CD4-positive, alpha-beta memory T cell (primary cell): ENCODE data around the gene GRAP2. TPM values are rescaled to one million over a fixed set of nuclear protein-coding genes. Genes with fewer than 3 reads are reported as not detected.
A peak's percentile ranks its signal among the peaks of the same experiment; 100 is the strongest.
"Not testable (repeated sequence)": the region's sequence is repeated elsewhere in the genome, so short reads cannot be mapped to it uniquely, and the experiment has no call there.

Experiments used
- CTCF ChIA-PET: fragments of 350-600 bp; sonication (Branson Sonifier 250); formaldehyde crosslinking; loops from one replicate; lab custom pipeline; 2021; ENCODE audit warnings: inconsistent platforms; ENCODE audit not compliant: partially characterized antibody; lab: Charles Lee
- POLR2A ChIA-PET: fragments of 350-600 bp; sonication (Branson Sonifier 250); formaldehyde crosslinking; loops from one replicate; lab custom pipeline; 2021; ENCODE audit not compliant: partially characterized antibody; lab: Charles Lee
- DNase-seq, 5 donors: peaks; one replicate each; pipeline versions ENCODE4 v3.0.0 to v3.0.0-alpha.2; 2020 to 2022; ENCODE audit warnings: mixed read lengths in 1 of 5
- H3K27ac ChIP-seq: one replicate; pipeline ENCODE4 v1.7.0; 2013; ENCODE audit warnings: low read depth, low read length
- H3K27me3 ChIP-seq: 2 replicates; pipeline ENCODE4 v1.7.0; 2013; ENCODE audit warnings: mild to moderate bottlenecking, low read length, moderate library complexity; ENCODE audit not compliant: insufficient read depth
- H3K36me3 ChIP-seq: 2 replicates; pipeline ENCODE4 v1.7.0; 2013; ENCODE audit warnings: mild to moderate bottlenecking, low read length, moderate library complexity; ENCODE audit not compliant: insufficient read depth
- H3K4me1 ChIP-seq: 2 replicates; pipeline ENCODE4 v1.7.0; 2013; ENCODE audit warnings: mild to moderate bottlenecking, low read length, moderate library complexity; ENCODE audit not compliant: insufficient read depth
- H3K4me3 ChIP-seq, 2 donors: one replicate each; pipeline ENCODE4 v1.7.0; 2013; ENCODE audit warnings: low read length in 2 of 2, mild to moderate bottlenecking in 1 of 2
- H3K9me3 ChIP-seq, 2 donors: one replicate each; pipeline ENCODE4 v1.7.0; 2013; ENCODE audit warnings: low read length in 2 of 2, control low read depth in 1 of 2; ENCODE audit not compliant: control insufficient read depth in 1 of 2
- H3K27ac Mint-ChIP-seq, 7 donors: one replicate each; pipeline ENCODE4 v1.8.0; 2020 to 2021; ENCODE audit warnings: mixed read lengths in 7 of 7, mild to moderate bottlenecking in 6 of 7, inconsistent platforms in 3 of 7, moderate library complexity in 3 of 7
- H3K27me3 Mint-ChIP-seq, 2 donors: one replicate each; pipeline ENCODE4 v1.8.0; 2020 to 2021; ENCODE audit warnings: mixed read lengths in 2 of 2
- H3K36me3 Mint-ChIP-seq, 2 donors: one replicate each; pipeline ENCODE4 v1.8.0; 2020 to 2021; ENCODE audit warnings: mixed read lengths in 2 of 2, inconsistent platforms in 1 of 2, mild to moderate bottlenecking in 1 of 2
- H3K4me1 Mint-ChIP-seq, 4 donors: one replicate each; pipeline ENCODE4 v1.8.0; 2020 to 2021; ENCODE audit warnings: mixed read lengths in 4 of 4, mild to moderate bottlenecking in 1 of 4
- H3K4me3 Mint-ChIP-seq, 8 donors: one replicate each; pipeline ENCODE4 v1.8.0; 2020 to 2021; ENCODE audit warnings: mixed read lengths in 8 of 8, mild to moderate bottlenecking in 7 of 8, moderate library complexity in 6 of 8, inconsistent platforms in 3 of 8
- H3K9me3 Mint-ChIP-seq, 8 donors: one replicate each; pipeline ENCODE4 v1.8.0; 2020 to 2021; ENCODE audit warnings: mixed read lengths in 8 of 8, mild to moderate bottlenecking in 5 of 8, inconsistent platforms in 3 of 8, moderate library complexity in 1 of 8
- intact Hi-C: fragments of 100-400 bp; cut with micrococcal nuclease; formaldehyde crosslinking; loops from one replicate; pipeline ENCODE4 v1.15.1; 2023
- polyA plus RNA-seq, 2 donors: library from polyadenylated mRNA; unstranded; fragments of 300-500 nt; fragmentation: Illumina TruSeq; gene quantifications; one replicate each; pipeline ENCODE4 v1.2.3, GENCODE V29; 2021
- total RNA-seq, 2 experiments: library from RNA; stranded (reverse); gene quantifications; one replicate each; pipeline ENCODE4 v1.2.3, GENCODE V29; 2021

Gene GRAP2
- total and polyA plus RNA-seq, 4 experiments from 2014 or later = 53.1 to 140 (median 110) TPM

- H3K27me3 ChIP-seq, intact Hi-C loops, H3K9me3 Mint-ChIP-seq, H3K27me3 Mint-ChIP-seq, H3K9me3 ChIP-seq: not testable (repeated sequence)
- CTCF ChIA-PET = interaction anchor here (0.6 to 5.3 kb wide), 10 partner anchors 9 to 407 kb away, joined by 3 to 18 read pairs (median 4); no protein-coding TSS in a partner anchor
- Histone ChIP-seq H3K27ac (peak overlapping the region; percentile 40), H3K4me3 (peak overlapping the region in 1 of 2 donors; percentile 20), H3K36me3 (peaks cover 41% of the 10 kb centered on the region), H3K4me1 (peaks cover 94% of the 10 kb centered on the region)
- H3K4me1 Mint-ChIP-seq = peaks cover 70 to 93% (median 81%) of the 10 kb centered on the region in 4 donors
- DNase-seq = peak; percentile 51 to 62 (median 57)
- peak overlapping the region; percentile 76 to 91 (median 83) for H3K27ac Mint-ChIP-seq
- POLR2A ChIA-PET = interaction anchor here (0.7 to 2.3 kb wide), 9 partner anchors 9 to 93 kb away, joined by 3 to 12 read pairs (median 4); no protein-coding TSS in a partner anchor
- H3K36me3 Mint-ChIP-seq = peaks cover 60 to 79% of the 10 kb centered on the region in 2 donors
- H3K4me3 Mint-ChIP-seq = peak overlapping the region; percentile 52 to 84 (median 71)
Observed at GRCh38 chr22:39951603-39952293, 50.9 kb downstream of the GRAP2 start.

- intact Hi-C loops = no loop called here
- POLR2A ChIA-PET = interaction anchor here (0.7 to 2.3 kb wide), 8 partner anchors 9 to 92 kb away, joined by 3 to 12 read pairs (median 4); no protein-coding TSS in a partner anchor
Observed at GRCh38 chr22:39952347-39952746, 51.5 kb downstream of the GRAP2 start.

GRCh38 chr22:39953101-39953500, 52.2 kb downstream of the GRAP2 start:
- POLR2A ChIA-PET = interaction anchor here (0.9 to 2.3 kb wide), 4 partner anchors 10 to 28 kb away, joined by 3 to 9 read pairs (median 4); no protein-coding TSS in a partner anchor
- peak overlapping the region in 7 of 8 donors; percentile 34 to 69 (median 59) for H3K4me3 Mint-ChIP-seq
- H3K9me3 Mint-ChIP-seq = no peaks in the 10 kb centered on the region
- peak overlapping the region; percentile 40 for H3K27ac ChIP-seq
- H3K27me3 ChIP-seq = no peaks in the 10 kb centered on the region
- peaks cover 39% of the 10 kb centered on the region for H3K36me3 ChIP-seq
- no peaks in the 10 kb centered on the region for H3K27me3 Mint-ChIP-seq
- H3K4me3 ChIP-seq = no peak overlapping the region
- H3K27ac Mint-ChIP-seq = peak overlapping the region; percentile 76 to 91 (median 83)
- H3K4me1 ChIP-seq = peaks cover 91% of the 10 kb centered on the region
- peaks cover 70 to 93% (median 81%) of the 10 kb centered on the region in 4 donors for H3K4me1 Mint-ChIP-seq
- DNase-seq = no peak
- H3K9me3 ChIP-seq = no peaks in the 10 kb centered on the region
- CTCF ChIA-PET = interaction anchor here (1.0 to 5.3 kb wide), 3 partner anchors 10 to 424 kb away, joined by 3 to 18 read pairs (median 10); no protein-coding TSS in a partner anchor
- intact Hi-C loops = no loop called here
- H3K36me3 Mint-ChIP-seq = peaks cover 62 to 80% of the 10 kb centered on the region in 2 donors

More at GRCh38 chr22:39952347-39952746, 51.5 kb downstream of the GRAP2 start:
- peak overlapping the region; percentile 76 to 91 (median 83) for H3K27ac Mint-ChIP-seq
- no peaks in the 10 kb centered on the region for H3K27me3 ChIP-seq
- H3K27ac ChIP-seq = peak overlapping the region; percentile 40
- H3K4me3 ChIP-seq = no peak overlapping the region
- H3K9me3 Mint-ChIP-seq = no peaks in the 10 kb centered on the region
- DNase-seq = peak in 3 of 5 donors; percentile 41 to 48 (median 48)
- H3K4me3 Mint-ChIP-seq = peak overlapping the region; percentile 46 to 84 (median 68)
- CTCF ChIA-PET = interaction anchor here (0.6 to 5.3 kb wide), 9 partner anchors 9 to 423 kb away, joined by 3 to 18 read pairs (median 5); no protein-coding TSS in a partner anchor
- H3K4me1 ChIP-seq = peaks cover 94% of the 10 kb centered on the region
- peaks cover 60 to 79% of the 10 kb centered on the region in 2 donors for H3K36me3 Mint-ChIP-seq
- no peaks in the 10 kb centered on the region for H3K27me3 Mint-ChIP-seq
- H3K4me1 Mint-ChIP-seq = peaks cover 70 to 93% (median 81%) of the 10 kb centered on the region in 4 donors
- H3K36me3 ChIP-seq = peaks cover 41% of the 10 kb centered on the region
- no peaks in the 10 kb centered on the region for H3K9me3 ChIP-seq

- Mint-ChIP-seq H3K9me3 (no peaks in the 10 kb centered on the region), H3K27me3 (no peaks in the 10 kb centered on the region), H3K36me3 (peaks cover 61 to 80% of the 10 kb centered on the region in 2 donors), H3K4me3 (no peak overlapping the region), H3K4me1 (peaks cover 70 to 93% (median 82%) of the 10 kb centered on the region in 4 donors), H3K27ac (peak overlapping the region in 5 of 7 donors; percentile 25 to 72 (median 62))
- intact Hi-C loops = loop anchor here (5.0 kb wide), 1 partner anchor 393 kb away; the partner anchor contains the start of gene ADSL
- Histone ChIP-seq H3K27ac (no peak overlapping the region), H3K4me1 (peaks cover 91% of the 10 kb centered on the region), H3K36me3 (peaks cover 32% of the 10 kb centered on the region), H3K9me3 (no peaks in the 10 kb centered on the region), H3K4me3 (no peak overlapping the region), H3K27me3 (no peaks in the 10 kb centered on the region)
- no peak for DNase-seq
- ChIA-PET CTCF (interaction anchor here (1.3 to 3.2 kb wide), 2 partner anchors 11 to 19 kb away, joined by 4 to 10 read pairs; no protein-coding TSS in a partner anchor), POLR2A (no interaction called here)
Observed at GRCh38 chr22:39954584-39955055, 53.7 kb downstream of the GRAP2 start.

GRCh38 chr22:39955675-39956074, 54.8 kb downstream of the GRAP2 start:
- H3K27ac ChIP-seq = no peak overlapping the region
- intact Hi-C loops = loop anchor here (5.0 kb wide), 1 partner anchor 392 kb away; the partner anchor contains the start of gene ADSL
- peak overlapping the region in 6 of 7 donors; percentile 23 to 90 (median 56) for H3K27ac Mint-ChIP-seq

GRCh38 chr22:39956932-39957664, 56.2 kb downstream of the GRAP2 start:
- H3K27me3 ChIP-seq = no peaks in the 10 kb centered on the region
- no peaks in the 10 kb centered on the region for H3K9me3 ChIP-seq
- H3K27ac Mint-ChIP-seq = peak overlapping the region; percentile 36 to 91 (median 79)
- DNase-seq = no peak
- POLR2A ChIA-PET = interaction anchor here (1.0 to 1.8 kb wide), 3 partner anchors 11 to 14 kb away, joined by 3 to 5 read pairs (median 3); no protein-coding TSS in a partner anchor
- H3K9me3 Mint-ChIP-seq = no peaks in the 10 kb centered on the region
- no peak overlapping the region for H3K4me3 ChIP-seq
- peak overlapping the region in 6 of 8 donors; percentile 8 to 65 (median 32) for H3K4me3 Mint-ChIP-seq
- intact Hi-C loops = loop anchor here (5.0 kb wide), 1 partner anchor 390 kb away; the partner anchor contains the start of gene ADSL
- CTCF ChIA-PET = interaction anchor here (0.6 to 1.6 kb wide), 4 partner anchors 11 to 60 kb away, joined by 3 to 4 read pairs (median 4); no protein-coding TSS in a partner anchor
- H3K4me1 Mint-ChIP-seq = peaks cover 68 to 93% (median 81%) of the 10 kb centered on the region in 4 donors
- peak overlapping the region; percentile 24 for H3K27ac ChIP-seq
- peaks cover 61 to 82% of the 10 kb centered on the region in 2 donors for H3K36me3 Mint-ChIP-seq
- peaks cover 50% of the 10 kb centered on the region for H3K36me3 ChIP-seq
- H3K4me1 ChIP-seq = peaks cover 91% of the 10 kb centered on the region
- no peaks in the 10 kb centered on the region for H3K27me3 Mint-ChIP-seq

More at GRCh38 chr22:39955675-39956074, 54.8 kb downstream of the GRAP2 start:
- no peaks in the 10 kb centered on the region for H3K27me3 Mint-ChIP-seq
- H3K36me3 Mint-ChIP-seq = peaks cover 61 to 80% of the 10 kb centered on the region in 2 donors
- no peaks in the 10 kb centered on the region for H3K9me3 ChIP-seq
- H3K4me3 ChIP-seq = no peak overlapping the region
- peaks cover 70 to 93% (median 81%) of the 10 kb centered on the region in 4 donors for H3K4me1 Mint-ChIP-seq
- peaks cover 38% of the 10 kb centered on the region for H3K36me3 ChIP-seq
- H3K9me3 Mint-ChIP-seq = no peaks in the 10 kb centered on the region
- ChIA-PET CTCF (interaction anchor here (0.7 to 1.5 kb wide), 3 partner anchors 10 to 54 kb away, joined by 3 to 4 read pairs (median 4); no protein-coding TSS in a partner anchor), POLR2A (interaction anchor here (0.6 to 1.8 kb wide), 4 partner anchors 9 to 35 kb away, joined by 3 to 5 read pairs (median 3); no protein-coding TSS in a partner anchor)
- peak overlapping the region in 2 of 8 donors; percentile 2 to 60 for H3K4me3 Mint-ChIP-seq
- H3K27me3 ChIP-seq = no peaks in the 10 kb centered on the region
- DNase-seq = no peak
- peaks cover 91% of the 10 kb centered on the region for H3K4me1 ChIP-seq
